Activated CD4-positive, alpha-beta T cell treated with anti-CD3 and anti-CD28 coated beads for 24 hours (primary cell): Measurements from ENCODE around the gene CCL24.
"Not testable (repeated sequence)": the region's sequence is repeated elsewhere in the genome, so short reads cannot be mapped to it uniquely, and the experiment has no call there.

Source experiments
- DNase-seq, 2 donors: peaks; one replicate each; pipeline ENCODE4 v3.0.0-alpha.2; 2020; ENCODE audit warnings: low read depth in 2 of 2

CCL24 gene

DNA sequence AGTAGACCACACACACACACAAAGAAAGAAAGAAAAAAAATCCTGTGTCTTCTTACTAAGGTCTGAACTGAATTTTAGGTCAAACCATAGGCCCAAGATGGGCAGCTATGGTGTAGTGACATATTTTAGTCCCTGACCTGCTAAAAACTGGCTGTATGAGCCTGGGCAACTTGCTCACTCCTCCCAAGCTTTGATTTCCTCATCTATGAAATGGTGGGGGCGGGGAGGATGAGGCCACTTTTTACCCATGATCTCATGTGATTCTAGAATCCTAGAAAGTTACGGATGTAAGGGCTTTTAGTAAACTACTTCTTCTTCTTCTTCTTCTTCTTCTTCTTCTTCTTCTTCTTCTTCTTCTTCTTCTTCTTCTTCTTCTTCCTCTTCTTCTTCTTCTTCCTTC is 6.1 kb upstream of the CCL24 start:
- no peak for DNase-seq

DNA sequence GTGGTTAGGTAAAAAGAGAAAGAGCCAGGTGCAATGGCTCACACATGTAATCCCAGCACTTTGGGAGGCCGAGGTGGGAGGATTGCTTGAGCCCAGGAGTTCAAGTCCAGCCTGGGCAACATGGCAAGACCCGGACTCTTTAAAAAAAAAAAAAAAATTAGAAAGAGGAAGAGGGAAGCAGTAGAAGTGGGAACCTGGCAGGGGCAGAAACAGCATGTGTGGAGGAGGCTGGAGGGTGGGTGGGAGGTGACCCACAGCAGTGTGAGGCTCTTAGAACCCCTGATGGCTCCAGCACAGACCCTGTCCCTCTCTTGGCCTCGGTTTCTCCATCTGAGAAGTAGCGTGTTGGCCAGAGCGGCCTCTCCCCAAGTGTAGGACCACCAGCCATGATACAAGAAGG is 4.9 kb upstream of the CCL24 start:
- no peak for DNase-seq

- no peak for DNase-seq
These were observed 3.5 kb upstream of the CCL24 start for GRCh38 chr7:75817116-75817515.

DNA sequence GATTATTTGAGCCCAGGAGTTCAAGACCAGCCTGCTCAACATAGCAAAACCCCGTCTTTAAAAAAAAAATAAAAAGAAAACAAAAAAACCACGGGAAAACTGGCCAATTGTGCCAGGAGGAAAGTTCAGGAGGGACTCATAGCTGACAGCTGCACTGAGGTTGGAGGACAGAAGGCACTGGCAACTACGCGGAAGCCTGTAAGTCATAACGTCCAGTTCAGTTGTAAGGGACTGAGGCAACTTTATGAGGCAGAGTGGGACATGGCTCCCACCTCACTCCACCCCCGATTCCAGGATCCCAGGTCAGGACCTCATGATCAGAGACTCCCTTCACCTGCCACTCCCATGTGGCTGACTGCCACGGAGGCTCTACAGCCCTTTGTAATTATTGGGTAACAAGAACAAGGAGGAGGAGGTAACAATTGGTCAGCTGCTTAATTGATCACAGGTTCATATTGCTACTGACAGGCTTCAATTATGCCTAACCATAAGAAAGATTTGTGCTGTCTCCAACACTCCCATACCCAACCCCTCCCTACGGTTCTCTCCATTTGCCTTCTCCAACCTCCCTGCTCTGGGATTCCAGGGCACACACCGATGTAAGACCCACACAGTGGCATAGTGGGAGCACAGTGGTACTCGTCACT is 1.9 kb upstream of the CCL24 start:
- no peak for DNase-seq

GRCh38 chr7:75814407-75814947 is 871 bp upstream of the CCL24 start:
- DNase-seq, result no peak

GRCh38 chr7:75813084-75813483 is 522 bp downstream of the CCL24 start:
- DNase-seq, result no peak

GRCh38 chr7:75811894-75812678 is 1.5 kb downstream of the CCL24 start:
- DNase-seq, result no peak

DNA sequence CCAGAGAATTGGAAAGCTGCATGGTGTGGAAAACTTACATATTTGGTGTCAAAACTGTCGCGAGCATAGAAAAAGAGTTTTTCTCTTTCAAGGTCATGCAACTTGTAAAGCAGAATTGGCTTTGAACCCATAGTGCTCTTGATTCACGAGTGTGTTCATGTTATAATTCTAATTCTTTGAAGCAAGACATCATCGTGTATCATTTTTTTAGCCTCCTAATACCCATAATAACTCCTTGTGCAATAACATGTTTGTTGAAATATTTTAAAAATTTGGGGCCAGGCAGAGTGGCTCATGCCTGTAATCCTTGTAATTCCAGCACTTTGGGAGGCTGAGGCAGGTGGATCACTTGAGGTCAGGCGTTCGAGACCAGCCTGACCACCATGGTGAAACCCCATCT is 4.2 kb downstream of the CCL24 start:
- no peak for DNase-seq

- DNase-seq, result no peak
These were observed 5.5 kb downstream of the CCL24 start for GRCh38 chr7:75808106-75808505.

DNA sequence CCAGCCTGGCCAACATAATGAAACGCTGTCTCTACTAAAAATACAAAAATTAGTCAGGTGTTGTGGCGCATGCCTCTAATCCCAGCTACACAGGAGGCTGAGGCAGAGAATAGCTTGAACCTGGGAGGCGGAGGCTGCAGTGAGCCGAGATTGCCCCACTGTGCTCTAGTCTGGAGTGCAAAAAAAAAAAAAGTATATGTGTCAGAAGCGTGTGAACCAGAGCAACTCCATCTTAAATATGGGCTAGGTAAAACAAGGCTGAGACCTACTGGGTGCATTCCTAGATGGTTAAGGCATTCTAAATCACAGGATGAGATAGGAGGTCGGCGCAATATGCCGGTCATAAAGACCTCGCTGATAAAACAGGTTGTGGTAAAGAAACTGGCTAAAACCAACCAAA is 6.2 kb downstream of the CCL24 start:
- DNase-seq, result no peak

DNA sequence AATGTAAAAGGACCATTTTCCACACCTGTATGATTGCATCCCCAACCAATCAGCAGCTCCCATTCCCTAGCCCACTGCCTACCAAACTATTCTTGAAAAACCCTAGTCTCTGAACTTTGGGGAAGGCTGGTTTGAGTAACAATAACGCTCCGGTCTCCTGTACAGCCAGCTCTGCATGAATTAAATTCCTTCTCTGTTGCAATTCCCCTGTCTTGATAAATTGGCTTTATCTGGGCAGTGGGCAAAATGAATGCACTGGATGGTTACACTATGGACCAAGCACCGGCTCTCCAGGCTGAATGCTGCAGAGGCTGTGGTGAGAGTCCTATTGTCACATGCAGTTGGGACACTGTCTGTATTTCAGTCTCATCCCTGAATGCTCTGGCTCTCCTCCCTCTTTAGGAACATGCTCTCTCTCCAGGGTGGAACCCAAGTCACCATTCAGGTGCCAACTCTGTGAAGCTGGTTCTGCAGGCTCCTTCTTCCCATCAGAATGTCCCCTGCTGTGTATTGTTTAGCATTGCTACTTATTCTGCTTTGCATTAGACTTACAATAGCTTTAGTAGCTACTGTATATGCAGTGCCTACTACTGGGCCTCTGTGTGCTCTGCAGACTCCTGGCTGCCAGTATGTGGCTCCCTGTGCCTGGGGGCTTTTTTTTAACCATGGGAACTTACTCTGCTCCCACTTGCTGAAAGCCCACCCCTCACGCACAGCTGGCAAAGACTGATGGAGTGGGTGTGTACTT is 6.9 kb downstream of the CCL24 start:
- DNase-seq, result no peak

GRCh38 chr7:75804705-75805104 is 8.9 kb downstream of the CCL24 start:
- DNase-seq, result no peak

GRCh38 chr7:75804004-75804403 is 9.6 kb downstream of the CCL24 start:
- no peak for DNase-seq

GRCh38 chr7:75802552-75802821 is 11.1 kb downstream of the CCL24 start:
- no peak for DNase-seq

GRCh38 chr7:75798770-75799169 is 14.8 kb downstream of the CCL24 start:
- DNase-seq, result no peak

GRCh38 chr7:75796420-75796819 is 17.2 kb downstream of the CCL24 start:
- DNase-seq, result no peak

DNA sequence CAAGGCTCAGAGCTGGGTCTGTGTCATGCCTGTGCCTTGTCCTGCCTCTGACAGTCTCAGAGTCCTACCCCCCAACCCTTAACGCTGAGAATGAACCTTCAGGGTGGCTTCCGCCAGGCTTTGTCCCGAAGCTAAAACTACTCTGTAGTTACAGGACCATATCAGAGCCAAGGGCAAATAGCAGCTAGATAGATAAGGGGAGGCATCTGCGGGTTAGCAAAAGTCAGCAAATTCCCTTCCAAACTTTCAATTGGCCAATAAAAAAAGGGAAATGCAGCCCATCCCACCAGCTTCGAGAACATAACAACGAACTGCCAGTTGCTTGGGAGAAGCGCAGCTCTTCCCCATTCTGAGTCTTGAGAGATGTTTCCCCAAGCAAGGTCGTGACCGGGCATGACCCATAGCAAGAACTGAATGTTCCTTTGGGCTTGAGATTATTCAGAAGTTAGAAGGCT is 17.7 kb downstream of the CCL24 start:
- no peak for DNase-seq

GRCh38 chr7:75793676-75794075 is 19.9 kb downstream of the CCL24 start:
- DNase-seq, result no peak

GRCh38 chr7:75792567-75792966 is 21.0 kb downstream of the CCL24 start:
- not testable (repeated sequence) for DNase-seq

DNA sequence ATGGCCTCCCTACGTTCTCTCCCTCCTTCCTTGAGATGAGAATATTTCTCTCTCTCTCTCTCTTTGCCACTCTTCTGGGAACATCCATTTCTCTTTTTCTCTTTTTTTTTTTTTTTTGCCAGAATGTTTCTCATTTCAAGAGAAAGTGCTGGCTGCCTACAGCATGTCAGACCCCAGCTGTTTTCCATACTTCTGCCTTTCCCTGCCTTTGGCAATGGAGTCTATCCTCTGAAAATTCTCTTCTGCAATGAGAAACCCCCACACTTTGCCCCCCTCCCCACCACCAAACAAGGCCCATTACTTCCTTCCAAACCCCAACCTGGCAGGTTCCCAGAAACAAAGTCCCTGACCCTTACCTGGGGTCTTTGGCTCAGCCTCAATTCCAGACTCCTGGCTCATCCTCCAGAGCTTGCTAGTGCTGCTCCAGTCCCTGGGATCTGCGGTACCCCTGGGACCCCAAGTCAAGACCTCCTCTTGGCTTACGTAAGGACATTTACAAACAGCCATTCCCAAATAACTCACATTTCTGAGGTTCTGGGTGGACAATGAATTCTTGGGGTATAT is 24.2 kb downstream of the CCL24 start:
- DNase-seq, result no peak

- DNase-seq, result not testable (repeated sequence)
These were observed 25.3 kb downstream of the CCL24 start for GRCh38 chr7:75788154-75788847.

DNA sequence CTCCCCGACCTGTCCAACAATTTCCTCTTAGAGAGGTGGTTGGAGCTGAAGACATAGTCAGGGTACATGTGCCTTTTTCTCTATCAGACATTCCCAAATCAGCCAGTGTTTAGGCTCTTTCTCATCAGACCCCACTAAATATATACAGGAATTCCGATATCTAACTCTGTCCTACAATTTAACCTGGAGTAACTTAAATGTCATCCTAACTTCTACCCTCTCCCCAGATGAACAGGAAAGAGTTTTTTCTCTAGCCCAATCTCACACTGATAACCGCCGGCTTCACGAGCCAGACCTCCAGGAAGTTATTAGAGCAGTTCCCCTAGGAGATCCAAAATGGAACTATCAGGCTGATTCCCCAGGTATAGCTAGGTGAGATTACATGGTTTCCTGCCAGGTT is 30.5 kb downstream of the CCL24 start:
- not testable (repeated sequence) for DNase-seq
